OCI-LY1 (cell line): ENCODE measurements around the gene NFU1.

Experiments
- H2AFZ ChIP-seq: fragments of 200-600 bp; sonication (generic), shearing (Covaris generic); 2 replicates; pipeline ENCODE4 v1.6.0; 2014; ENCODE audit warnings: antibody characterized with exemption, mild to moderate bottlenecking, low read length
- H3F3A ChIP-seq: fragments of 200-600 bp; sonication (generic), shearing (Covaris generic); 2 replicates; pipeline ENCODE4 v1.6.0; 2014; ENCODE audit warnings: mild to moderate bottlenecking, antibody characterized with exemption, low read length, moderate library complexity; ENCODE audit not compliant: insufficient read depth
- H3K27ac ChIP-seq: fragments of 200-600 bp; sonication (generic); 2 replicates; pipeline ENCODE4 v1.5.1; 2014; ENCODE audit warnings: low read length, mixed run types, mild to moderate bottlenecking, low read depth; ENCODE audit not compliant: poor library complexity, severe bottlenecking
- H3K27me3 ChIP-seq: fragments of 200-600 bp; sonication (generic); 2 replicates; pipeline ENCODE4 v1.6.0; 2014; ENCODE audit warnings: antibody characterized with exemption, mild to moderate bottlenecking, low read length, moderate library complexity; ENCODE audit not compliant: insufficient read depth
- H3K36me3 ChIP-seq: fragments of 200-600 bp; sonication (generic); 2 replicates; pipeline ENCODE4 v1.6.1; 2014; ENCODE audit warnings: mild to moderate bottlenecking, antibody characterized with exemption, low read length, moderate library complexity, mixed read lengths; ENCODE audit not compliant: insufficient read depth
- H3K4me1 ChIP-seq: fragments of 200-600 bp; sonication (generic); 2 replicates; pipeline ENCODE4 v1.5.1; 2014; ENCODE audit warnings: mild to moderate bottlenecking, low read length, moderate library complexity; ENCODE audit not compliant: insufficient read depth, severe bottlenecking
- H3K4me2 ChIP-seq: fragments of 200-600 bp; sonication (generic), shearing (Covaris generic); 2 replicates; pipeline ENCODE4 v1.6.1; 2014; ENCODE audit warnings: low read length
- H3K4me3 ChIP-seq: fragments of 200-600 bp; sonication (generic); 2 replicates; pipeline ENCODE4 v1.5.1; 2014; ENCODE audit warnings: low read length, low read depth, mild to moderate bottlenecking, mixed read lengths; ENCODE audit not compliant: poor library complexity, severe bottlenecking
- H3K79me2 ChIP-seq: fragments of 200-600 bp; shearing (Covaris generic); 2 replicates; pipeline ENCODE4 v1.6.1; 2016; ENCODE audit warnings: mixed run types, low read length, mixed read lengths; ENCODE audit not compliant: insufficient read depth
- H3K9ac ChIP-seq: fragments of 200-600 bp; sonication (generic), shearing (Covaris generic); 2 replicates; pipeline ENCODE4 v1.6.1; 2014; ENCODE audit warnings: mild to moderate bottlenecking, low read length, mixed read lengths
- H3K9me2 ChIP-seq: fragments of 200-600 bp; sonication (generic), shearing (Covaris generic); 2 replicates; pipeline ENCODE4 v1.6.1; 2014; ENCODE audit warnings: low read depth, mild to moderate bottlenecking, low read length, mixed read lengths
- H3K9me3 ChIP-seq: fragments of 200-600 bp; shearing (Covaris generic); 2 replicates; pipeline ENCODE4 v1.6.1; 2014; ENCODE audit warnings: low read length, mixed read lengths
- H4K20me1 ChIP-seq: fragments of 200-600 bp; sonication (generic), shearing (Covaris generic); 2 replicates; pipeline ENCODE4 v1.6.0; 2016; ENCODE audit warnings: mild to moderate bottlenecking, low read length; ENCODE audit not compliant: insufficient read depth
- EZH2 ChIP-seq: fragments of 200-600 bp; sonication (generic), shearing (Covaris generic); IDR thresholded peaks from 2 replicates; pipeline ENCODE4 v1.8.0; 2017; ENCODE audit warnings: borderline replicate concordance, mixed run types, mild to moderate bottlenecking, antibody characterized with exemption, low read length, moderate library complexity, mixed read lengths
- TF ChIP-seq, protein P1 (sequence below): fragments of 200-600 bp; sonication (generic), shearing (Covaris generic); IDR thresholded peaks from 2 replicates; pipeline ENCODE4 v1.5.1; 2017; ENCODE audit warnings: mild to moderate bottlenecking, antibody characterized with exemption, low read length, moderate library complexity, mixed read lengths

Gene NFU1

DNA sequence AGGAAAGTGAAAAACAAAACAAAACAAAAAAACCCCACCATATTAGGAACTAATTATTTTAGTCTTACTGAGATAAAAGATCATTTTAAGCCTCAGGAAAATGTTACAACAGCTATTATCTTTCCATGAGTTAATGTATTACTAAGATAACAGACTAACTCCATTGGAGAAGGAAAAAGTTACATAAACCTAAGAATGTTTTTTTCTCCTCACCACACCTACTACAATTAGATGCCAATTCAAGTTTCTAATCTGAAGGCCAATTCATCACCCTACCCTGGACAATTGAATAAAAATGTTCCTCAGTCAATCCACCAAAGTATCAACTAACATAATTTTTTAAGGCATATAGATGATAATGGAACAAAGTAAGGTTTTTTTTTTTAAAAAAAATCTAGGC is 40.0 kb downstream of the NFU1 start:
- H3K9me3 ChIP-seq = no peaks in the 10 kb centered on the region
- no peak overlapping the region for H2AFZ ChIP-seq
- H3K27ac ChIP-seq = no peak overlapping the region
- H3F3A ChIP-seq = no peaks in the 10 kb centered on the region
- H3K4me2 ChIP-seq = no peak overlapping the region
- TF ChIP-seq, protein P1, sequence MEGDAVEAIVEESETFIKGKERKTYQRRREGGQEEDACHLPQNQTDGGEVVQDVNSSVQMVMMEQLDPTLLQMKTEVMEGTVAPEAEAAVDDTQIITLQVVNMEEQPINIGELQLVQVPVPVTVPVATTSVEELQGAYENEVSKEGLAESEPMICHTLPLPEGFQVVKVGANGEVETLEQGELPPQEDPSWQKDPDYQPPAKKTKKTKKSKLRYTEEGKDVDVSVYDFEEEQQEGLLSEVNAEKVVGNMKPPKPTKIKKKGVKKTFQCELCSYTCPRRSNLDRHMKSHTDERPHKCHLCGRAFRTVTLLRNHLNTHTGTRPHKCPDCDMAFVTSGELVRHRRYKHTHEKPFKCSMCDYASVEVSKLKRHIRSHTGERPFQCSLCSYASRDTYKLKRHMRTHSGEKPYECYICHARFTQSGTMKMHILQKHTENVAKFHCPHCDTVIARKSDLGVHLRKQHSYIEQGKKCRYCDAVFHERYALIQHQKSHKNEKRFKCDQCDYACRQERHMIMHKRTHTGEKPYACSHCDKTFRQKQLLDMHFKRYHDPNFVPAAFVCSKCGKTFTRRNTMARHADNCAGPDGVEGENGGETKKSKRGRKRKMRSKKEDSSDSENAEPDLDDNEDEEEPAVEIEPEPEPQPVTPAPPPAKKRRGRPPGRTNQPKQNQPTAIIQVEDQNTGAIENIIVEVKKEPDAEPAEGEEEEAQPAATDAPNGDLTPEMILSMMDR = no peak
- H3K36me3 ChIP-seq = peaks cover 47% of the 10 kb centered on the region
- H4K20me1 ChIP-seq = no peaks in the 10 kb centered on the region
- H3K27me3 ChIP-seq = no peaks in the 10 kb centered on the region
- H3K4me3 ChIP-seq = no peak overlapping the region
- no peak overlapping the region for H3K9ac ChIP-seq
- H3K79me2 ChIP-seq = no peaks in the 10 kb centered on the region
- no peaks in the 10 kb centered on the region for H3K4me1 ChIP-seq
- H3K9me2 ChIP-seq = no peaks in the 10 kb centered on the region

DNA sequence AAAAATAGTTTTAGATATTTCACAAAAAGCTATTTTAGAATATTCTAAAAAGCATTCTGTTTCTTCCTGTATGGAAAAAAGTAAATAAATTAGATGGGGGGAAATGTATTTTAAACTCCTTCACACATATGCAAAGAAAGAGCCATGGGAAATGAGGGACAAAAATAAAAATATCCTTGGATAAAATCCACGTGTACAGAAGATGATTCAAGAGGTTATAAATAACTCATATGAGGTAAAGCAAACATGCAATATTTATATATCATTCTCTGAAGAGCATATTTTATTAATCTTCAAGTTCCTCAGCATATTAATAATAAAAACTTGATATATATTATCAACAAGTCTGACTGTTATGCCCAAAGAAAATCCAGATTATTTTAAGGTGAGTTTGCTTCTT is 41.4 kb downstream of the NFU1 start:
- Histone ChIP-seq H4K20me1 (no peaks in the 10 kb centered on the region), H3F3A (no peaks in the 10 kb centered on the region), H3K79me2 (no peaks in the 10 kb centered on the region), H3K27ac (no peak overlapping the region), H3K27me3 (no peaks in the 10 kb centered on the region), H3K9ac (no peak overlapping the region), H3K9me2 (no peaks in the 10 kb centered on the region), H3K9me3 (no peaks in the 10 kb centered on the region), H3K4me1 (no peaks in the 10 kb centered on the region), H2AFZ (no peak overlapping the region), H3K4me2 (no peak overlapping the region), H3K4me3 (no peak overlapping the region), H3K36me3 (peaks cover 37% of the 10 kb centered on the region)
- TF ChIP-seq, protein P1 = no peak
- no peak for TF ChIP-seq EZH2

DNA sequence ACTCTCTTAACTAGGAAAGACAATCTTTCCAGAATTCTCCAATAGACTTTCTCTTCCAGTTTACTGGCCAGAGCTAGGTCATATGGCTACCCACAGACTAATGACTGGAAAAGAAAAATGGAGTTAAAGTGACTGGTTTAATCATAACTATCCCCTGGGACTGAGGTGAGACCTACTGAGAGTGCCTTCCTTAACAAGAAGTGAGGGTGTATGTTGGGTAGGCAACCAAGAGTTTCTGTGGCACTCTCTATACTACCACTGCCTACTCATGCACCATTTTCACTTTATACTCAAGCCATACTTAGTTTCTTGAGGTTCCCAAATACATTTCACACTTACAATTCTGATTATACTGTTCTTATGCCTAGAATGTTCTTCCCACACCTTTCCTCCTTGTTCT is 43.3 kb downstream of the NFU1 start:
- Histone ChIP-seq H3K9ac (no peak overlapping the region), H3K36me3 (peaks cover 30% of the 10 kb centered on the region), H3K27me3 (no peaks in the 10 kb centered on the region), H2AFZ (no peak overlapping the region), H3K4me1 (no peaks in the 10 kb centered on the region), H3K9me2 (no peaks in the 10 kb centered on the region), H3K27ac (no peak overlapping the region), H3K9me3 (no peaks in the 10 kb centered on the region), H3K4me3 (no peak overlapping the region), H4K20me1 (no peaks in the 10 kb centered on the region), H3F3A (no peaks in the 10 kb centered on the region), H3K4me2 (no peak overlapping the region), H3K79me2 (no peaks in the 10 kb centered on the region)
- no peak for TF ChIP-seq EZH2
- TF ChIP-seq, protein P1 = no peak
